WTC11 (cell line): ENCODE data around the gene TACR1. TPM values are rescaled to one million over a fixed set of nuclear protein-coding genes. Genes with fewer than 3 reads are reported as not detected.

Experiments
- ATAC-seq: fragments of 200-7000 bp; cut with Tn5 transposase; 2 replicates; pipeline ENCODE4 v1.10.0; 2021; ENCODE audit warnings: mild to moderate bottlenecking, moderate library complexity
- CTCF ChIA-PET: fragments of 300-600 bp; sonication (Branson Sonifier 250); formaldehyde crosslinking; loops from one replicate; lab custom pipeline; 2021; ENCODE audit warnings: antibody characterized with exemption; lab: Charles Lee
- POLR2A ChIA-PET: fragments of 350-600 bp; sonication (Branson Sonifier 250); formaldehyde crosslinking; loops from one replicate; lab custom pipeline; 2021; ENCODE audit warnings: antibody characterized with exemption; lab: Charles Lee
- DNase-seq: peaks from one replicate; pipeline ENCODE4 v3.0.0; 2021; ENCODE audit warnings: low spot score
- H3K27ac Mint-ChIP-seq: 2 replicates; pipeline ENCODE4 v1.8.0; 2021; ENCODE audit warnings: mixed read lengths
- H3K27me3 Mint-ChIP-seq: 2 replicates; pipeline ENCODE4 v1.8.0; 2021; ENCODE audit warnings: low read depth, mild to moderate bottlenecking, moderate library complexity, mixed read lengths
- H3K36me3 Mint-ChIP-seq: 2 replicates; pipeline ENCODE4 v1.8.0; 2021; ENCODE audit warnings: mixed read lengths
- H3K4me1 Mint-ChIP-seq: 2 replicates; pipeline ENCODE4 v1.8.0; 2022; ENCODE audit warnings: mixed read lengths
- H3K4me3 Mint-ChIP-seq: 2 replicates; pipeline ENCODE4 v1.8.0; 2021; ENCODE audit warnings: mild to moderate bottlenecking, moderate library complexity, mixed read lengths
- H3K9me3 Mint-ChIP-seq: 2 replicates; pipeline ENCODE4 v1.8.0; 2021; ENCODE audit warnings: mixed read lengths
- ATF1 ChIP-seq: sonication (generic); formaldehyde crosslinking; IDR thresholded peaks from 2 replicates; pipeline ENCODE4 v1.8.1; 2023; ENCODE audit warnings: mild to moderate bottlenecking, moderate library complexity, missing genetic modification reagents
- ATF2 ChIP-seq: sonication (generic); formaldehyde crosslinking; IDR thresholded peaks from 2 replicates; pipeline ENCODE4 v1.8.1; 2022; ENCODE audit warnings: low read depth, missing genetic modification reagents, borderline replicate concordance
- CREM ChIP-seq: sonication (generic); formaldehyde crosslinking; IDR thresholded peaks from 2 replicates; pipeline ENCODE4 v1.8.1; 2022; ENCODE audit warnings: mild to moderate bottlenecking, missing genetic modification reagents, moderate library complexity
- EMX1 ChIP-seq: fragments of 250-450 bp; sonication (Bioruptor Pico); IDR thresholded peaks from 2 replicates; pipeline ENCODE4 v1.8.0; 2021; ENCODE audit warnings: mild to moderate bottlenecking
- FOXJ3 ChIP-seq: sonication (generic); formaldehyde crosslinking; IDR thresholded peaks from 2 replicates; pipeline ENCODE4 v1.9.0; 2021; ENCODE audit warnings: missing genetic modification reagents, mild to moderate bottlenecking, borderline replicate concordance
- FOXP1 ChIP-seq: sonication (generic); formaldehyde crosslinking; IDR thresholded peaks from 2 replicates; pipeline ENCODE4 v1.8.0; 2022; ENCODE audit warnings: missing genetic modification reagents, mild to moderate bottlenecking, moderate library complexity, borderline replicate concordance
- GRHL2 ChIP-seq: fragments of 250-450 bp; sonication (Bioruptor Pico); IDR thresholded peaks from 2 replicates; pipeline ENCODE4 v1.8.0; 2022; ENCODE audit warnings: mild to moderate bottlenecking, moderate library complexity; ENCODE audit not compliant: insufficient replicate concordance, severe bottlenecking
- MLX ChIP-seq: sonication (generic); formaldehyde crosslinking; IDR thresholded peaks from 2 replicates; pipeline ENCODE4 v1.8.1; 2023; ENCODE audit warnings: mild to moderate bottlenecking, missing genetic modification reagents, moderate library complexity
- MYBL2 ChIP-seq: sonication (generic); formaldehyde crosslinking; IDR thresholded peaks from 2 replicates; pipeline ENCODE4 v1.8.1; 2023; ENCODE audit warnings: mild to moderate bottlenecking, moderate library complexity, missing genetic modification reagents
- NFATC4 ChIP-seq: fragments of 250-450 bp; sonication (Bioruptor Pico); IDR thresholded peaks from 2 replicates; pipeline ENCODE4 v1.9.0; 2021; ENCODE audit warnings: mild to moderate bottlenecking
- NFE2L1 ChIP-seq: sonication (generic); formaldehyde crosslinking; IDR thresholded peaks from 2 replicates; pipeline ENCODE4 v1.8.1; 2023; ENCODE audit warnings: missing genetic modification reagents
- NR2C2 ChIP-seq: sonication (generic); formaldehyde crosslinking; IDR thresholded peaks from 2 replicates; pipeline ENCODE4 v1.8.0; 2022; ENCODE audit warnings: mild to moderate bottlenecking, missing genetic modification reagents
- RORB ChIP-seq: fragments of 250-450 bp; sonication (Bioruptor Pico); IDR thresholded peaks from 2 replicates; pipeline ENCODE4 v1.9.0; 2021; ENCODE audit warnings: mild to moderate bottlenecking
- SMAD4 ChIP-seq: sonication (generic); formaldehyde crosslinking; IDR thresholded peaks from 2 replicates; pipeline ENCODE4 v1.8.0; 2022; ENCODE audit warnings: mild to moderate bottlenecking, missing genetic modification reagents
- TP53 ChIP-seq: sonication (generic); formaldehyde crosslinking; IDR thresholded peaks from 2 replicates; pipeline ENCODE4 v1.8.1; 2023; ENCODE audit warnings: mild to moderate bottlenecking, missing genetic modification reagents
- ZBTB21 ChIP-seq: sonication (generic); formaldehyde crosslinking; IDR thresholded peaks from 2 replicates; pipeline ENCODE4 v1.8.1; 2023; ENCODE audit warnings: mild to moderate bottlenecking, missing genetic modification reagents, borderline replicate concordance
- ZNF138 ChIP-seq: sonication (generic); formaldehyde crosslinking; conservative IDR thresholded peaks from 2 replicates; pipeline ENCODE4 v1.8.1; 2022; ENCODE audit warnings: mild to moderate bottlenecking, moderate library complexity, missing genetic modification reagents
- ZNF232 ChIP-seq: sonication (generic); formaldehyde crosslinking; IDR thresholded peaks from 2 replicates; pipeline ENCODE4 v1.8.0; 2022; ENCODE audit warnings: mild to moderate bottlenecking, missing genetic modification reagents
- ZNF263 ChIP-seq: sonication (generic); formaldehyde crosslinking; IDR thresholded peaks from 2 replicates; pipeline ENCODE4 v1.8.1; 2022; ENCODE audit warnings: low read depth, mild to moderate bottlenecking, moderate library complexity, missing genetic modification reagents
- ZNF317 ChIP-seq: sonication (generic); formaldehyde crosslinking; IDR thresholded peaks from 2 replicates; pipeline ENCODE4 v1.8.1; 2023; ENCODE audit warnings: low read depth, mild to moderate bottlenecking, moderate library complexity, missing genetic modification reagents, borderline replicate concordance
- ZNF396 ChIP-seq: fragments of 250-450 bp; sonication (Bioruptor Pico); IDR thresholded peaks from 2 replicates; pipeline ENCODE4 v1.8.0; 2021; ENCODE audit warnings: mild to moderate bottlenecking, moderate library complexity, borderline replicate concordance
- total RNA-seq: library from RNA; stranded (reverse); gene quantifications from 3 replicates; pipeline ENCODE4 v1.2.3, GENCODE V29; 2021
- TF ChIP-seq, protein P1 (sequence below): sonication (generic); formaldehyde crosslinking; IDR thresholded peaks from 2 replicates; pipeline ENCODE4 v1.8.0; 2023; ENCODE audit warnings: mild to moderate bottlenecking, missing genetic modification reagents
- TF ChIP-seq, protein P2 (sequence below): sonication (generic); formaldehyde crosslinking; IDR thresholded peaks from 2 replicates; pipeline ENCODE4 v1.8.1; 2022; ENCODE audit warnings: mild to moderate bottlenecking, missing genetic modification reagents, moderate library complexity, borderline replicate concordance
- TF ChIP-seq, protein P3 (sequence below): fragments of 250-450 bp; sonication (Bioruptor Pico); IDR thresholded peaks from 2 replicates; pipeline ENCODE4 v1.9.0; 2021; ENCODE audit warnings: mild to moderate bottlenecking

Gene TACR1
- total RNA-seq, 1 experiment from 2014 or later: 0.13 TPM

DNA sequence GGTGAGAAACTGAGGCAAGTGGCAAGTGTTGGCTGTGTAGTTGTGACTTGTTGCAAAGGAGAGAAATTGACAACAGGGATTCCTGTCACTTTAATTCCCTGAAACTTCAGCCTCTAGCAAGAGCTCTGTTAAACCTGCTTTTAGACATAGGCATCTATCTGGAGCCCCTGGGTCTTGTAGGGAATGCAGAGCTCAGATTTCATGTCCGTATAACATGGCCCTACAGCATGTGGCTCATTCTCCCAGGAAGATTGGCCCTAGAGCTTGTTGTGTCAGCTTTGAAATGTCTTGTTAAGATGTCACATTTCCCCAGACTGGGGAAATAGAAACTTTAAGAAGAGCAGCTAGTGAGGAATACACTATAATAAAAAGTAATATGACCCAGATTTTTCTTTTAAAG lies 125.1 kb downstream of the TACR1 start (continued):
- TF ChIP-seq MLX (CRISPR knock-in tag) (no peak), GRHL2 (CRISPR knock-in tag) (no peak), ZNF232 (CRISPR knock-in tag) (no peak), ZBTB21 (CRISPR knock-in tag) (no peak), NFE2L1 (CRISPR knock-in tag) (no peak)
- TF ChIP-seq, all 79 proteins: peak for 0

DNA sequence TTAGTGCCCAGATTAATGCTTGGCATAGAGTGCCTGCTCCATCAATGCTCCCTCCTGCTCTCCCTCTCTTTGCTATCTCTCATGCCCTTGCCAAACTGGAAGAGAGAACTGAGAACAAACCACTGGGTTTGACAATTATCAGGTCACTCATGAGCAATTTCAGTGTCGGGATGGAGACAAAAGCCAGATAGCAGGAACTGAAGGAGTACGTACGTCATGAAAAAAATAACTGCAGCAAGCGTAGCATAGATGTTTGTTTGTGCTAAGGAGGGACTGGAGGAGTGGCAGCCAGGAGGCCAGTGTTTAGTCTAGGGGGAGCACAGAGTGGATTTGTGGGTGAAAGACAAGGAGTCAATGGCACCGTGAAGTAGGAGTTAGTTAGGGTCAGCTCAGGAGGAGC lies 127.6 kb downstream of the TACR1 start:
- CTCF ChIA-PET: no interaction called here
- H3K27me3 Mint-ChIP-seq: no peaks in the 10 kb centered on the region; the same call in 1 of the 2 replicates
- H3K4me1 Mint-ChIP-seq: peaks cover 24% of the 10 kb centered on the region
- H3K27ac Mint-ChIP-seq: no peak overlapping the region
- DNase-seq (no peak), ATAC-seq (no peak)
- no peaks in the 10 kb centered on the region for H3K36me3 Mint-ChIP-seq
- H3K4me3 Mint-ChIP-seq: no peak overlapping the region
- no peaks in the 10 kb centered on the region for H3K9me3 Mint-ChIP-seq
- POLR2A ChIA-PET: no interaction called here
- TF ChIP-seq ATF2 (CRISPR knock-in tag) (no peak), FOXJ3 (no peak), NR2C2 (CRISPR knock-in tag) (no peak), NFE2L1 (CRISPR knock-in tag) (no peak), CREM (no peak), TP53 (CRISPR knock-in tag) (no peak), ZNF138 (CRISPR knock-in tag) (no peak), NFATC4 (CRISPR knock-in tag) (no peak)

GRCh38 chr2:75068546-75068945 lies 130.8 kb downstream of the TACR1 start:
- no peaks in the 10 kb centered on the region for H3K9me3 Mint-ChIP-seq
- no peak overlapping the region for H3K4me3 Mint-ChIP-seq
- DNase-seq: no peak
- ATAC-seq: peak; percentile 43; the same call in 1 of the 2 replicates
- ChIA-PET CTCF (interaction anchor here (1.0 to 1.4 kb wide), 3 partner anchors 9 to 149 kb away, joined by 3 to 4 read pairs (median 4); no protein-coding TSS in a partner anchor), POLR2A (no interaction called here)
- TF ChIP-seq, protein P1, sequence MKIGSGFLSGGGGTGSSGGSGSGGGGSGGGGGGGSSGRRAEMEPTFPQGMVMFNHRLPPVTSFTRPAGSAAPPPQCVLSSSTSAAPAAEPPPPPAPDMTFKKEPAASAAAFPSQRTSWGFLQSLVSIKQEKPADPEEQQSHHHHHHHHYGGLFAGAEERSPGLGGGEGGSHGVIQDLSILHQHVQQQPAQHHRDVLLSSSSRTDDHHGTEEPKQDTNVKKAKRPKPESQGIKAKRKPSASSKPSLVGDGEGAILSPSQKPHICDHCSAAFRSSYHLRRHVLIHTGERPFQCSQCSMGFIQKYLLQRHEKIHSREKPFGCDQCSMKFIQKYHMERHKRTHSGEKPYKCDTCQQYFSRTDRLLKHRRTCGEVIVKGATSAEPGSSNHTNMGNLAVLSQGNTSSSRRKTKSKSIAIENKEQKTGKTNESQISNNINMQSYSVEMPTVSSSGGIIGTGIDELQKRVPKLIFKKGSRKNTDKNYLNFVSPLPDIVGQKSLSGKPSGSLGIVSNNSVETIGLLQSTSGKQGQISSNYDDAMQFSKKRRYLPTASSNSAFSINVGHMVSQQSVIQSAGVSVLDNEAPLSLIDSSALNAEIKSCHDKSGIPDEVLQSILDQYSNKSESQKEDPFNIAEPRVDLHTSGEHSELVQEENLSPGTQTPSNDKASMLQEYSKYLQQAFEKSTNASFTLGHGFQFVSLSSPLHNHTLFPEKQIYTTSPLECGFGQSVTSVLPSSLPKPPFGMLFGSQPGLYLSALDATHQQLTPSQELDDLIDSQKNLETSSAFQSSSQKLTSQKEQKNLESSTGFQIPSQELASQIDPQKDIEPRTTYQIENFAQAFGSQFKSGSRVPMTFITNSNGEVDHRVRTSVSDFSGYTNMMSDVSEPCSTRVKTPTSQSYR: no peak
- peaks cover 21% of the 10 kb centered on the region for H3K4me1 Mint-ChIP-seq
- no peak overlapping the region for H3K27ac Mint-ChIP-seq
- no peaks in the 10 kb centered on the region; the same call in 1 of the 2 replicates for H3K27me3 Mint-ChIP-seq
- no peaks in the 10 kb centered on the region for H3K36me3 Mint-ChIP-seq

GRCh38 chr2:75067506-75067905 lies 131.8 kb downstream of the TACR1 start:
- H3K4me1 Mint-ChIP-seq: peaks cover 15% of the 10 kb centered on the region
- no peaks in the 10 kb centered on the region; the same call in 1 of the 2 replicates for H3K27me3 Mint-ChIP-seq
- no peaks in the 10 kb centered on the region for H3K9me3 Mint-ChIP-seq
- POLR2A ChIA-PET: no interaction called here
- TF ChIP-seq ZNF396 (no peak), SMAD4 (CRISPR knock-in tag) (no peak), FOXP1 (CRISPR knock-in tag) (no peak), ZNF317 (no peak), ATF1 (CRISPR knock-in tag) (no peak), ZNF263 (CRISPR knock-in tag) (no peak), ZNF138 (CRISPR knock-in tag) (no peak), RORB (CRISPR knock-in tag) (no peak), EMX1 (no peak), MYBL2 (CRISPR knock-in tag) (no peak), ATF2 (CRISPR knock-in tag) (no peak), CREM (no peak)
- TF ChIP-seq, protein P2, sequence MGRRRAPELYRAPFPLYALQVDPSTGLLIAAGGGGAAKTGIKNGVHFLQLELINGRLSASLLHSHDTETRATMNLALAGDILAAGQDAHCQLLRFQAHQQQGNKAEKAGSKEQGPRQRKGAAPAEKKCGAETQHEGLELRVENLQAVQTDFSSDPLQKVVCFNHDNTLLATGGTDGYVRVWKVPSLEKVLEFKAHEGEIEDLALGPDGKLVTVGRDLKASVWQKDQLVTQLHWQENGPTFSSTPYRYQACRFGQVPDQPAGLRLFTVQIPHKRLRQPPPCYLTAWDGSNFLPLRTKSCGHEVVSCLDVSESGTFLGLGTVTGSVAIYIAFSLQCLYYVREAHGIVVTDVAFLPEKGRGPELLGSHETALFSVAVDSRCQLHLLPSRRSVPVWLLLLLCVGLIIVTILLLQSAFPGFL (CRISPR knock-in tag): no peak
- TF ChIP-seq, protein P3, sequence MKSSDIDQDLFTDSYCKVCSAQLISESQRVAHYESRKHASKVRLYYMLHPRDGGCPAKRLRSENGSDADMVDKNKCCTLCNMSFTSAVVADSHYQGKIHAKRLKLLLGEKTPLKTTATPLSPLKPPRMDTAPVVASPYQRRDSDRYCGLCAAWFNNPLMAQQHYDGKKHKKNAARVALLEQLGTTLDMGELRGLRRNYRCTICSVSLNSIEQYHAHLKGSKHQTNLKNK (CRISPR knock-in tag): no peak
- TF ChIP-seq, all 79 proteins: peak for 0
- ATAC-seq (no peak), DNase-seq (no peak)
- Mint-ChIP-seq H3K36me3 (no peaks in the 10 kb centered on the region), H3K4me3 (no peak overlapping the region), H3K27ac (no peak overlapping the region)
- CTCF ChIA-PET: interaction anchor here (1.0 to 1.4 kb wide), 3 partner anchors 10 to 148 kb away, joined by 3 to 4 read pairs (median 4); no protein-coding TSS in a partner anchor
